GM12873 (cell line): ENCODE data around the gene CABP4.

Source experiments
- TF ChIP-seq, protein P1 (sequence below): IDR thresholded peaks from 2 replicates; pipeline ENCODE4 v1.5.1; 2012; ENCODE audit warnings: low read depth, mild to moderate bottlenecking, moderate library complexity, low read length, control low read depth; ENCODE audit not compliant: insufficient read depth; ENCODE audit errors: missing control alignments

Gene CABP4

GRCh38 chr11:67448220-67448609 is 6.9 kb upstream of the CABP4 start:
- TF ChIP-seq, protein P1, sequence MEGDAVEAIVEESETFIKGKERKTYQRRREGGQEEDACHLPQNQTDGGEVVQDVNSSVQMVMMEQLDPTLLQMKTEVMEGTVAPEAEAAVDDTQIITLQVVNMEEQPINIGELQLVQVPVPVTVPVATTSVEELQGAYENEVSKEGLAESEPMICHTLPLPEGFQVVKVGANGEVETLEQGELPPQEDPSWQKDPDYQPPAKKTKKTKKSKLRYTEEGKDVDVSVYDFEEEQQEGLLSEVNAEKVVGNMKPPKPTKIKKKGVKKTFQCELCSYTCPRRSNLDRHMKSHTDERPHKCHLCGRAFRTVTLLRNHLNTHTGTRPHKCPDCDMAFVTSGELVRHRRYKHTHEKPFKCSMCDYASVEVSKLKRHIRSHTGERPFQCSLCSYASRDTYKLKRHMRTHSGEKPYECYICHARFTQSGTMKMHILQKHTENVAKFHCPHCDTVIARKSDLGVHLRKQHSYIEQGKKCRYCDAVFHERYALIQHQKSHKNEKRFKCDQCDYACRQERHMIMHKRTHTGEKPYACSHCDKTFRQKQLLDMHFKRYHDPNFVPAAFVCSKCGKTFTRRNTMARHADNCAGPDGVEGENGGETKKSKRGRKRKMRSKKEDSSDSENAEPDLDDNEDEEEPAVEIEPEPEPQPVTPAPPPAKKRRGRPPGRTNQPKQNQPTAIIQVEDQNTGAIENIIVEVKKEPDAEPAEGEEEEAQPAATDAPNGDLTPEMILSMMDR: no peak

DNA sequence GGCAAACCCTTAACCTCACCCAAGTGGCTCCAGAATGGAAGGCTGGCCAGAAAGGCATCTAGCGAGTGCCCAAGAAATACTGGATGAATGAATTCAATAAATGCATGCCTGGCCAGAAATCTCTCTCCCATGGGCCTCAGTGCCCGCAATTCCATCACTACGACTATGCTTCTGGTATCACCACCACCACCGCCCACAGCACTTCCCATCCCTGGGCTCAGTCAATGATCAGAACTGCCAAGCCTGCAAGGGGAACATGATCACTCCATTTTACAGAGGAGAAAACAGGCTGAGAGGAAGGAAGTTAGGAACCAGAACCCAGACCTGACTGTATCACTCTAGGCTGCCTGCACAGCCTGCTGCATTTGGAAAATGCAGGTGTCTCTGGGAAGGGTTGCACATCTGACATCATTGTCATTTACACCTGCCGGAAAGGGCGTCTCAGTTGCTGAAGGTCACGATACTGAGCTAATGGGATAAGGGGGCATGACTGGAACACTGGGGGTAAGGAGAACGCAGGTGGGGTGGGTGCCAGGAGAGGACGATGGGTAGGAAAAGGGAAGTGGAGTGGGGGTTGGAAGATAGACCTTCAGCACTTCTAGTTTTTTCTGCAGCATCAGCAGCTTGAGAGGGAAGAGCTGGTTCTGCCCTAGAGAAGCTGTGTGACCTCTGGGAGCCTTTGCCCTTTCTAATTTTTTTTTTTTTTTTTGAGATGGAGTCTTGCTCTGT is 5.9 kb upstream of the CABP4 start:
- TF ChIP-seq, protein P1: no peak

DNA sequence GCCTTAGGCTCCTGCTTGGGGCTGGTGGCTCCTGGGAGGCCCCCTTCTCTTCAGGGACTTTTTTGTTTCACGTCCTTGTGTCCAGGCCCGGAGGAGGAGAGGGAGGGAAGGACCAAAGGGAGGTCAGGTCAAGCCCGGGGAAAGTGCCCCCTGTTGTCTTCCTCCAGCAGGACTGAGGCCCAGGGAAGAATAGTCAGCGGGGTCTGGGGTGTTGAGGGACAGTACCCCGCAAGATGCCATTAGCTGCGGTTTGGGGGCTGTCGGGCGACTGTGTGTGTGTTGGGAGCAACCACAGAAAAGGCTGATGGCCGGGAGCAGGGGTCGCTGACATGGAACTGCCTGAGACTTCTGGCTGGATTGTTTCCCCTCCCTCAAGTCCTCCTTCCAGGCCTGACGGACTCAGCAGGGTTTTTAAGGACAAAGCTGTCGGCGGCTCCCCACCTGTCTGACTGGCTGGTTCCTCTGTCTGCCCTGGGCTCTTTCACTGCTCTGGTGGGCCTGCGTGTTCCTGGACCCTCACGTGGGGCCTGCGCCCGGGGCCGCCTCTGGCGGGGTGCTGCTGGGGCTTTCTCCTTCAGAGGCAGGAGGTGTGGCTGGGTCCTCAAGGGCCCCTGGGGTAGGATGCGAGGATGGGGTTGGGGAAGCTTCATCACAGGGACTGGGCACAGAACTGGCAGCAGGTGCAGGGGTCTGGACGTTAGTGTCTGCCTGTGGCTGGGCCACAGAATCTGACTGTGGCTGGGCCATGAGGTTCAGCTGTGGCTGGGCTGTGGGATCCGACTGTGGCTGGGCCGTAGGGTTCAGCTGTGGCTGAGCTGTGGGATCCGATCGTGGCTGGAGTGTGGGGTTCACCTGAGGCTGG is 4.1 kb upstream of the CABP4 start:
- TF ChIP-seq, protein P1: no peak

DNA sequence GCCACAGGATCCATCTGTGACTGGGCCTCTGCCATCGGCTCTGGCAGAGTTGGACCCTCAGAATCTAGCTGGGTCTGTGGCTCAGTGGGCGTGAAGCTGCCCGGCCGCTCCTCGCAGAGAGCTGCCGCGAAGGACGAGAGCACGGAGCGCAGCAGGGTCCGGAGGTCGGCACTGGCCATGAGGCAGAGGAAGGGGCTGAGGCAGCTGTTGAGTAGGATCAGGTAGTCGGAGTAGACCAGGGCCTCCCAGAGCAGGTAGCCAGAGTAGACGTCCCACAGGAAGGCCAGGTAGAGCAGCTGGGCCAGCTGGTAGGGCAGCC is 3.5 kb upstream of the CABP4 start:
- TF ChIP-seq, protein P1: no peak

GRCh38 chr11:67452141-67452952 is 2.8 kb upstream of the CABP4 start, which contains the start of gene GPR152:
Gene GPR152, minus strand, starts transcription at chr11:67452729. Its CDS starts 5 bp downstream, at chr11:67452724.
- TF ChIP-seq, protein P1: no peak

DNA sequence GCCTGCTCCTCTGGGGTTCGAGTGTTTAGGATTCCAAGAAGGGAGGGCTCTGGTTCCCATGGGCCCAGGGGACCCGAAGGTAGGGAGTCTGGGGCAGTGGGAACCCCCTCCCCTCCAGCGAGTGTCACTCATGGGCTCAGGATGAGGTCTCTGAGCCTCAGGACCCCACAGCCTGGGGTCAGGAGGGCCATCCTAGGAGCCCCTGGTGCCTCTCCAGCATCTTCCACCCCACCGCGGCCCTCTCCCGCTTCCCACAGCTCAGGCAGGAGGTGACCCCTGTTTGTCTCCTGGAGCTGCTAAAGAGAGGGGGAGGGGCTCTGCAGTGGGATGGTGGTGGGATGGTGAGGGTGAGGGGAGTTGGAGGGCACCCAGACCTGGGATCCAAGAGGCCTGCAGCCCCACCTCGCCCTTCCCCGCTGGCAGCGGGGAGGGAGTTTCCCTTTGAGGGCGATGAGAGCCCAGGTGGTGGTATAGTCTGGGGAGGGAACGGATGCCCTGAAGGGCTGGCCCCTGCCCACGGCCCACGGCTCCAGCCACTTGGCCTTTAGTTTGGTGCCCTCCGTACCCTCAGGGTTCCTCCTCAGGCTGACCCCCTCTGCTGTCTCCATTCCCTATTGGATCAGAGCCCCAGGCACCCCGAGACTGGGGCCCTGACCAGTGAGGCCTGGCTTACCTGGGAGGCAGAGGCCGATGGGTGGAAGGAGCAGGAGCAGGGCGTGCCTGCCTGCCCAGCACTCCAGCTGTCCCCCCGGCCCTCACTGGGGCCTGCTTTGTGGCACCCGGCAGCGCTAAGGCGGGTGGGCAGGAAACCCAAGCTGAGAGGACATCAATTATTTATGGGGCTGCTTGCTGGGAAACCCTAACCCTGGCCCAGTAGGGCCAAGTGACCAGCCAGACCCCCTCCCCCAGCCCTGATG is 1.1 kb upstream of the CABP4 start:
- TF ChIP-seq, protein P1: no peak
